OCI-LY7 (cell line): Measurements from ENCODE around the gene RNF149.

Source experiments
- EZH2phosphoT487 ChIP-seq: fragments of 200-600 bp; sonication (generic); IDR thresholded peaks from 2 replicates; pipeline ENCODE4 v1.6.1; 2018; ENCODE audit warnings: low read depth, borderline replicate concordance, mild to moderate bottlenecking, mixed run types, antibody characterized with exemption, low read length, moderate library complexity, mixed read lengths
- TF ChIP-seq, protein P1 (sequence below): fragments of 200-600 bp; sonication (generic); conservative IDR thresholded peaks from 2 replicates; pipeline ENCODE4 v1.5.1; 2014; ENCODE audit warnings: mild to moderate bottlenecking, antibody characterized with exemption, low read length, moderate library complexity, mixed read lengths

GRCh38 chr2:101267671-101268656 lies 40.5 kb downstream of the RNF149 start:
- TF ChIP-seq, protein P1, sequence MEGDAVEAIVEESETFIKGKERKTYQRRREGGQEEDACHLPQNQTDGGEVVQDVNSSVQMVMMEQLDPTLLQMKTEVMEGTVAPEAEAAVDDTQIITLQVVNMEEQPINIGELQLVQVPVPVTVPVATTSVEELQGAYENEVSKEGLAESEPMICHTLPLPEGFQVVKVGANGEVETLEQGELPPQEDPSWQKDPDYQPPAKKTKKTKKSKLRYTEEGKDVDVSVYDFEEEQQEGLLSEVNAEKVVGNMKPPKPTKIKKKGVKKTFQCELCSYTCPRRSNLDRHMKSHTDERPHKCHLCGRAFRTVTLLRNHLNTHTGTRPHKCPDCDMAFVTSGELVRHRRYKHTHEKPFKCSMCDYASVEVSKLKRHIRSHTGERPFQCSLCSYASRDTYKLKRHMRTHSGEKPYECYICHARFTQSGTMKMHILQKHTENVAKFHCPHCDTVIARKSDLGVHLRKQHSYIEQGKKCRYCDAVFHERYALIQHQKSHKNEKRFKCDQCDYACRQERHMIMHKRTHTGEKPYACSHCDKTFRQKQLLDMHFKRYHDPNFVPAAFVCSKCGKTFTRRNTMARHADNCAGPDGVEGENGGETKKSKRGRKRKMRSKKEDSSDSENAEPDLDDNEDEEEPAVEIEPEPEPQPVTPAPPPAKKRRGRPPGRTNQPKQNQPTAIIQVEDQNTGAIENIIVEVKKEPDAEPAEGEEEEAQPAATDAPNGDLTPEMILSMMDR, result no peak
- TF ChIP-seq EZH2phosphoT487, result no peak
